H1 (cell line): Measurements from ENCODE around the gene NEFH. TPM values are rescaled to one million over a fixed set of nuclear protein-coding genes. Genes with fewer than 3 reads are reported as not detected.

ENCODE experiments used
- CTCF ChIA-PET: fragments of 300-600 bp; sonication (Branson Sonifier 250); formaldehyde crosslinking; loops from one replicate; lab custom pipeline; 2021; ENCODE audit not compliant: partially characterized antibody; lab: Charles Lee
- POLR2A ChIA-PET: fragments of 300-600 bp; sonication (Branson Sonifier 250); formaldehyde crosslinking; loops from one replicate; lab custom pipeline; 2021; ENCODE audit warnings: inconsistent platforms; ENCODE audit not compliant: partially characterized antibody; lab: Charles Lee
- DNase-seq, 2 experiments: peaks; one replicate each; pipeline versions ENCODE4 v3.0.0 to v3.0.0-alpha.2; 2010 to 2022; ENCODE audit warnings: low spot score in 2 of 2, low read depth in 1 of 2, mixed read lengths in 1 of 2
- FAIRE-seq: peaks from 2 replicates; lab custom pipeline; 2011; peaks lifted over from hg19 to GRCh38; lab: Jason Lieb, UNC
- H2AFZ ChIP-seq: 2 replicates; pipeline ENCODE4 v1.8.1; 2012; ENCODE audit warnings: low read length, inconsistent platforms
- H2AK5ac ChIP-seq: 2 replicates; pipeline ENCODE4 v1.6.1; 2013; ENCODE audit warnings: low read depth, low read length
- H2BK120ac ChIP-seq: replicated peaks from 2 replicates; pipeline ENCODE3; 2013; ENCODE audit warnings: low read depth, low read length, inconsistent platforms
- H2BK12ac ChIP-seq: 2 replicates; pipeline ENCODE4 v1.6.1; 2013; ENCODE audit warnings: low read depth, low read length
- H2BK15ac ChIP-seq: 2 replicates; pipeline ENCODE4 v1.6.1; 2013; ENCODE audit warnings: low read length
- H2BK20ac ChIP-seq: 2 replicates; pipeline ENCODE4 v1.6.1; 2013; ENCODE audit warnings: low read length
- H2BK5ac ChIP-seq: 2 replicates; pipeline ENCODE4 v1.6.1; 2013; ENCODE audit warnings: low read depth, low read length
- H3K14ac ChIP-seq: 2 replicates; pipeline ENCODE4 v1.6.1; 2013; ENCODE audit warnings: inconsistent platforms; ENCODE audit not compliant: insufficient read length
- H3K18ac ChIP-seq: 2 replicates; pipeline ENCODE4 v1.6.1; 2013; ENCODE audit warnings: low read length; ENCODE audit errors: extremely low read depth
- H3K23ac ChIP-seq: 2 replicates; pipeline ENCODE4 v1.6.1; 2013; ENCODE audit warnings: inconsistent platforms; ENCODE audit not compliant: insufficient read length
- H3K23me2 ChIP-seq: 2 replicates; pipeline ENCODE4 v1.6.1; 2013; ENCODE audit warnings: low read depth, low read length
- H3K27ac ChIP-seq: 2 replicates; pipeline ENCODE4 v1.6.1; 2011; ENCODE audit warnings: low read depth, low read length, inconsistent platforms
- H3K27me3 ChIP-seq, 4 experiments: replicated peaks in 1 of 4; 1 replicate in 1 of 4; 2 replicates in 3 of 4; pipeline versions ENCODE4 v1.6.1 to v1.8.1; 2011 to 2013; ENCODE audit warnings: low read length in 3 of 4, mild to moderate bottlenecking in 3 of 4, inconsistent platforms in 2 of 4, mixed read lengths in 2 of 4, moderate library complexity in 1 of 4; ENCODE audit not compliant: control insufficient read depth in 3 of 4, insufficient read depth in 3 of 4; ENCODE audit errors: extremely low read depth in 1 of 4
- H3K36me3 ChIP-seq, 4 experiments: 2 replicates each; pipeline versions ENCODE4 v1.6.1 to v1.8.1; 2011 to 2013; ENCODE audit warnings: mild to moderate bottlenecking in 4 of 4, low read length in 3 of 4, moderate library complexity in 2 of 4, control low read depth in 1 of 4, inconsistent platforms in 1 of 4; ENCODE audit not compliant: insufficient read depth in 4 of 4, control insufficient read depth in 2 of 4
- H3K4ac ChIP-seq: replicated peaks from 2 replicates; pipeline ENCODE3; 2013; ENCODE audit warnings: low read length, low read depth, mixed read lengths, inconsistent platforms; ENCODE audit not compliant: insufficient read length
- H3K4me1 ChIP-seq, 4 experiments: replicated peaks in 1 of 4; 1 replicate in 1 of 4; 2 replicates in 3 of 4; pipeline versions ENCODE4 v1.6.1 to v1.8.1; 2011 to 2013; ENCODE audit warnings: low read length in 3 of 4, inconsistent platforms in 2 of 4, mixed read lengths in 1 of 4; ENCODE audit not compliant: insufficient read depth in 4 of 4, control insufficient read depth in 3 of 4
- H3K4me2 ChIP-seq, 2 experiments: 2 replicates each; pipeline versions ENCODE4 v1.6.1 to v1.8.1; 2011 to 2013; ENCODE audit warnings: low read depth in 2 of 2, low read length in 2 of 2, control low read depth in 1 of 2, inconsistent platforms in 1 of 2, mild to moderate bottlenecking in 1 of 2; ENCODE audit not compliant: insufficient read depth in 1 of 2
- H3K4me3 ChIP-seq, 4 experiments: fragments of 200-600, 300-600 bp in 1 of 4; sonication (generic), shearing (Covaris generic), sonication (Bioruptor Twin) in 1 of 4; 2 replicates each; pipeline versions ENCODE4 v1.5.1 to v1.8.1; 2011 to 2016; ENCODE audit warnings: low read length in 4 of 4, low read depth in 3 of 4, control low read depth in 2 of 4, inconsistent platforms in 2 of 4, mild to moderate bottlenecking in 2 of 4, mixed read lengths in 1 of 4, moderate library complexity in 1 of 4; ENCODE audit not compliant: insufficient read depth in 2 of 4; ENCODE audit errors: extremely low read depth in 1 of 4
- H3K56ac ChIP-seq: replicated peaks from 2 replicates; pipeline ENCODE3; 2013; ENCODE audit warnings: low read depth, mild to moderate bottlenecking, mixed read lengths, low read length, inconsistent platforms; ENCODE audit not compliant: insufficient read length
- H3K79me1 ChIP-seq: 2 replicates; pipeline ENCODE4 v1.6.1; 2013; ENCODE audit warnings: low read depth, low read length, control low read depth
- H3K79me2 ChIP-seq, 2 experiments: 2 replicates each; pipeline versions ENCODE4 v1.6.1 to v1.8.1; 2012 to 2013; ENCODE audit warnings: low read length in 2 of 2, mild to moderate bottlenecking in 2 of 2, inconsistent platforms in 1 of 2; ENCODE audit not compliant: insufficient read depth in 2 of 2, control insufficient read depth in 1 of 2
- H3K9ac ChIP-seq, 4 experiments: replicated peaks in 1 of 4; 1 replicate in 1 of 4; 2 replicates in 3 of 4; pipeline versions ENCODE4 v1.6.1 to v1.8.1; 2011 to 2013; ENCODE audit warnings: low read depth in 3 of 4, low read length in 3 of 4, control low read depth in 2 of 4, mild to moderate bottlenecking in 2 of 4, moderate library complexity in 2 of 4, inconsistent platforms in 1 of 4; ENCODE audit errors: extremely low read depth in 1 of 4
- H3K9me3 ChIP-seq, 2 experiments: 2 replicates each; pipeline versions ENCODE4 v1.6.1 to v1.8.1; 2012 to 2013; ENCODE audit warnings: mild to moderate bottlenecking in 2 of 2, moderate library complexity in 2 of 2, control low read depth in 1 of 2, inconsistent platforms in 1 of 2, low read depth in 1 of 2, low read length in 1 of 2, mixed read lengths in 1 of 2; ENCODE audit not compliant: insufficient read depth in 2 of 2
- H4K20me1 ChIP-seq, 2 experiments: replicated peaks in 1 of 2; 2 replicates each; pipeline versions ENCODE3 to v1.8.1; 2011 to 2013; ENCODE audit warnings: inconsistent platforms in 2 of 2, low read length in 2 of 2, mild to moderate bottlenecking in 1 of 2; ENCODE audit not compliant: insufficient read depth in 2 of 2, control insufficient read depth in 1 of 2
- H4K5ac ChIP-seq: 2 replicates; pipeline ENCODE4 v1.6.1; 2013; ENCODE audit warnings: low read length, low read depth, mixed read lengths, inconsistent platforms; ENCODE audit not compliant: insufficient read length
- H4K8ac ChIP-seq: 2 replicates; pipeline ENCODE4 v1.8.0; 2013; ENCODE audit warnings: mild to moderate bottlenecking, moderate library complexity, low read length, inconsistent platforms; ENCODE audit not compliant: insufficient read depth; ENCODE audit errors: extremely low read depth
- H4K91ac ChIP-seq: replicated peaks from 2 replicates; pipeline ENCODE3; 2013; ENCODE audit warnings: low read length, mixed read lengths, inconsistent platforms; ENCODE audit not compliant: insufficient read length
- CHD1 ChIP-seq: IDR thresholded peaks from 2 replicates; pipeline ENCODE4 v1.6.1; 2012; ENCODE audit warnings: low read depth, low read length, improper control_type of control experiment
- CHD2 ChIP-seq: IDR thresholded peaks from 2 replicates; pipeline ENCODE4 v1.6.1; 2012; ENCODE audit warnings: low read length, improper control_type of control experiment
- GABPA ChIP-seq: IDR thresholded peaks from 2 replicates; pipeline ENCODE4 v1.6.1; 2011; ENCODE audit warnings: mild to moderate bottlenecking, low read length, moderate library complexity, borderline replicate concordance; ENCODE audit not compliant: insufficient read depth
- HDAC6 ChIP-seq: IDR thresholded peaks from one replicate; pipeline ENCODE4 v1.7.1; 2012; ENCODE audit warnings: low read depth, mild to moderate bottlenecking, inconsistent platforms, low read length, moderate library complexity
- JUND ChIP-seq: IDR thresholded peaks from 2 replicates; pipeline ENCODE4 v1.6.1; 2011; ENCODE audit warnings: mild to moderate bottlenecking, improper control_type of control experiment, low read length
- KDM4A ChIP-seq: IDR thresholded peaks from one replicate; pipeline ENCODE4 v1.7.1; 2012; ENCODE audit warnings: low read depth, mild to moderate bottlenecking, moderate library complexity, low read length, inconsistent platforms; ENCODE audit not compliant: severe bottlenecking
- PHF8 ChIP-seq: fragments of 200-600 bp; sonication (generic); conservative IDR thresholded peaks from 2 replicates; pipeline ENCODE4 v1.7.1; 2012; ENCODE audit warnings: low read depth, mild to moderate bottlenecking, inconsistent platforms, low read length, moderate library complexity
- SAP30 ChIP-seq: fragments of 300-600 bp; sonication (generic); IDR thresholded peaks from 2 replicates; pipeline ENCODE4 v1.7.1; 2012; ENCODE audit warnings: low read length, moderate library complexity, mild to moderate bottlenecking, inconsistent platforms; ENCODE audit not compliant: insufficient read depth, insufficient replicate concordance
- SIRT6 ChIP-seq: IDR thresholded peaks from one replicate; pipeline ENCODE4 v1.7.1; 2012; ENCODE audit warnings: low read length, inconsistent platforms
- SUZ12 ChIP-seq: fragments of 200-600 bp; sonication (generic); IDR thresholded peaks from 2 replicates; pipeline ENCODE4 v1.6.1; 2012; ENCODE audit warnings: mild to moderate bottlenecking, inconsistent platforms, low read length, moderate library complexity, mixed read lengths
- WGBS, 2 experiments: shearing (Covaris generic) in 1 of 2; methylation state at CpG; one replicate each; pipeline versions ENCODE4 v1.1.6 to v1.1.7; 2013 to 2015; ENCODE audit warnings: low lambda C conversion rate in 2 of 2, mixed read lengths in 2 of 2, inconsistent platforms in 1 of 2, low coverage in 1 of 2, missing lambda C conversion rate in 1 of 2; ENCODE audit not compliant: insufficient replicate concordance in 2 of 2, insufficient coverage in 1 of 2, insufficient read length in 1 of 2; ENCODE audit errors: extremely low coverage in 1 of 2, missing lambda C conversion rate in 1 of 2; 5-methylcytosine and 5-hydroxymethylcytosine counted together
- polyA plus RNA-seq, 7 experiments: library from polyadenylated mRNA; depleted of rRNA in 3 of 7; stranded (reverse) in 5 of 7; unstranded in 2 of 7; fragments of >200 nt in 5 of 7; fragments of 200-250 nt in 2 of 7; gene quantifications; 1 replicate in 5 of 7; 2 replicates in 1 of 7; 4 replicates in 1 of 7; pipeline versions ENCODE4 v1.2.1 to v1.2.3, GENCODE V29; 2011 to 2013; ENCODE audit warnings: missing spikeins in 2 of 7, mixed read lengths in 2 of 7
- total RNA-seq: library from RNA; stranded (reverse); fragmentation: NEBNext Ultra II Directional; extraction: Animal tissue kit (Norgen Biotek cat#: 25700); gene quantifications from 2 replicates; pipeline ENCODE4 v1.2.1, GENCODE V29; 2021

NEFH gene
- total and polyA plus RNA-seq, 2 of the 8 experiments (the other 6 are each of a cell fraction or from before 2014, with no cell fraction given) = 0.57 to 2.3 TPM

DNA sequence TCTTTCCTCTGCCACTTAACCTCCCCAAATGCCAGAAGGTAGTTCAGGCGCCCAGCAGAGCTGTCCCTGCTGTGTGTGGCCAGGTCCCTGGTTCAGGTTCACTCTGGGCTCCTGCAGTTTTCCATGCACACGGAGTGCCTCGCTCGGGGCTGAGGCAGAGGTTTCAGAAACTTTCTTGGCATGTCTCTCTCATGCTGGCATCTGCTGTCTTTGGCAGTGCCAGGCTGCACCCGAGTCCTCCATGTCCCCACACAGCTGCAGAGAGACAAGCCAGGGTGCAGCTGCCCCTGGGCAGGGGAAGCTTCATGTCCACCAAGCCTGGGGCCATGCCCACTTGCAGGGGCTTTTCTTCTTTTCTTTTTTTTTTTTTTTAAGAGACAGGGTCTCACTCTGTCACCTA is 7.0 kb upstream of the NEFH start:
- peaks cover 4 to 10% (median 8%) of the 10 kb centered on the region in 4 experiments for H3K4me1 ChIP-seq
- H3K4ac ChIP-seq = no peak overlapping the region
- no peak overlapping the region for H3K9ac ChIP-seq
- H3K23ac ChIP-seq = no peak overlapping the region
- H3K4me2 ChIP-seq = no peak overlapping the region
- H3K9me3 ChIP-seq = no peaks in the 10 kb centered on the region
- no peak overlapping the region for H3K27ac ChIP-seq
- WGBS, 2 experiments = 86% methylated on average over 5 of the region's 5 CpGs; no CpG with 5 or more reads in 1 of the 2 experiments
- peaks cover 7% of the 10 kb centered on the region for H3K23me2 ChIP-seq
- no peaks in the 10 kb centered on the region for H3K36me3 ChIP-seq
- POLR2A ChIA-PET = interaction anchor here (0.5 to 6.0 kb wide), 2 partner anchors 9 to 36 kb away, joined by 3 to 36 read pairs; partner anchors contain the start of gene NEFH
- no peak for DNase-seq
- no peak overlapping the region for H3K14ac ChIP-seq
- no peaks in the 10 kb centered on the region for H3K79me2 ChIP-seq
- no peak overlapping the region for H2BK12ac ChIP-seq
- H4K8ac ChIP-seq = no peak overlapping the region
- no peak overlapping the region for H3K4me3 ChIP-seq
- H4K5ac ChIP-seq = no peak overlapping the region
- H2AFZ ChIP-seq = no peak overlapping the region
- H3K79me1 ChIP-seq = no peaks in the 10 kb centered on the region
- no peak overlapping the region for H4K91ac ChIP-seq
- no peak overlapping the region for H2AK5ac ChIP-seq
- no peaks in the 10 kb centered on the region for H4K20me1 ChIP-seq
- no peak overlapping the region for H2BK15ac ChIP-seq
- H2BK20ac ChIP-seq = no peak overlapping the region
- H3K27me3 ChIP-seq = peaks cover 0 to 11% (median 8%) of the 10 kb centered on the region in 4 experiments; a peak in 5 of 7 replicates
- no peak overlapping the region for H3K18ac ChIP-seq
- H2BK120ac ChIP-seq = no peak overlapping the region
- H3K56ac ChIP-seq = no peak overlapping the region
- CTCF ChIA-PET = interaction anchor here (0.9 to 5.4 kb wide), 5 partner anchors 10 to 51 kb away, joined by 3 to 42 read pairs (median 4); partner anchors contain the start of gene NEFH
- no peak overlapping the region for H2BK5ac ChIP-seq
- TF ChIP-seq SIRT6 (no peak), GABPA (no peak), KDM4A (no peak), SUZ12 (no peak), HDAC6 (no peak), CHD2 (no peak), CHD1 (no peak), JUND (no peak), PHF8 (no peak), SAP30 (no peak)
- TF ChIP-seq, all 59 proteins: peak for 0
- FAIRE-seq = no peak
